Esophagus muscularis mucosa (tissue), 4 donors: Measurements from ENCODE around the gene FFAR2. TPM values are rescaled to one million over a fixed set of nuclear protein-coding genes. Genes with fewer than 3 reads are reported as not detected.
"Not testable (repeated sequence)": the region's sequence is repeated elsewhere in the genome, so short reads cannot be mapped to it uniquely, and the experiment has no call there.

ENCODE experiments used
- DNase-seq: peaks from one replicate; pipeline ENCODE4 v3.0.0-alpha.2; 2017; ENCODE audit errors: extremely low spot score
- H3K27ac ChIP-seq, 4 donors: fragments of 200-600 bp; sonication (generic); replicated peaks in 1 of 4; 1 replicate in 3 of 4; 2 replicates in 1 of 4; pipeline ENCODE4 v1.5.1; 2016 to 2019; ENCODE audit warnings: mild to moderate bottlenecking in 1 of 4
- H3K27me3 ChIP-seq, 4 donors: fragments of 200-600 bp; sonication (generic); one replicate each; pipeline versions ENCODE4 v1.5.1 to v1.6.0; 2016 to 2019
- H3K36me3 ChIP-seq, 4 donors: fragments of 200-600 bp; sonication (generic); one replicate each; pipeline ENCODE4 v1.5.1; 2016 to 2019
- H3K4me1 ChIP-seq, 4 donors: fragments of 200-600 bp; sonication (generic); one replicate each; pipeline ENCODE4 v1.5.1; 2016 to 2019
- H3K4me3 ChIP-seq, 4 donors: fragments of 200-600 bp; sonication (generic); 1 replicate in 2 of 4; 2 replicates in 2 of 4; pipeline ENCODE4 v1.5.1; 2016 to 2019; ENCODE audit warnings: mild to moderate bottlenecking in 4 of 4, moderate library complexity in 1 of 4
- H3K9me3 ChIP-seq, 4 donors: fragments of 200-600 bp; sonication (generic); 1 replicate in 3 of 4; 2 replicates in 1 of 4; pipeline ENCODE4 v1.5.1; 2016 to 2019
- CTCF ChIP-seq, 3 experiments: fragments of 200-600 bp in 2 of 3; fragments of 450-650 bp in 1 of 3; sonication (generic) in 2 of 3; IDR thresholded peaks; one replicate each; pipeline ENCODE4 v1.5.1; 2017 to 2019; ENCODE audit warnings: antibody characterized with exemption in 3 of 3, mild to moderate bottlenecking in 2 of 3, moderate library complexity in 1 of 3
- EP300 ChIP-seq: sonication (generic); formaldehyde crosslinking; IDR thresholded peaks from one replicate; pipeline ENCODE4 v1.6.1; 2017; ENCODE audit warnings: antibody characterized with exemption
- POLR2A ChIP-seq: fragments of 450-650 bp; IDR thresholded peaks from one replicate; pipeline ENCODE4 v1.6.1; 2017; ENCODE audit warnings: antibody characterized with exemption, moderate library complexity, mild to moderate bottlenecking, low read depth
- POLR2AphosphoS5 ChIP-seq, 2 donors: sonication (generic); formaldehyde crosslinking; IDR thresholded peaks; one replicate each; pipeline ENCODE4 v1.6.1; 2017; ENCODE audit warnings: antibody characterized with exemption in 2 of 2
- WGBS: methylation state at CpG from one replicate; pipeline ENCODE4 v1.1.5; 2018; 5-methylcytosine and 5-hydroxymethylcytosine counted together
- intact Hi-C: fragments of 100-400 bp; cut with DNase I; formaldehyde crosslinking; loops from one replicate; pipeline ENCODE4 v1.15.1; 2023
- total RNA-seq, 4 donors: library from RNA; depleted of rRNA; stranded (reverse); fragments of >200 nt; gene quantifications; one replicate each; pipeline versions ENCODE4 v1.1.0 to v1.2.1, GENCODE V29; 2016

Gene FFAR2
- total RNA-seq, 4 donors from 2014 or later: 1.7 TPM; not detected in 3

- 94% methylated on average over 14 of the region's 14 CpGs for WGBS
- H3K9me3 ChIP-seq: no peaks in the 10 kb centered on the region
- no peak overlapping the region for H3K27ac ChIP-seq
- peaks cover 0 to 6% (median 0%) of the 10 kb centered on the region in 4 donors for H3K27me3 ChIP-seq
- DNase-seq: no peak
- H3K4me1 ChIP-seq: no peaks in the 10 kb centered on the region
- intact Hi-C loops: no loop called here
- H3K36me3 ChIP-seq: no peaks in the 10 kb centered on the region
- TF ChIP-seq EP300 (no peak), POLR2A (no peak), CTCF (IDR thresholded peaks at IDR 0.05) (no peak), POLR2AphosphoS5 (IDR thresholded peaks at IDR 0.05) (no peak)
- H3K4me3 ChIP-seq: no peak overlapping the region
These were observed 26.0 kb downstream of the FFAR2 start for GRCh38 chr19:35474104-35474503.

- H3K9me3 ChIP-seq, H3K27ac ChIP-seq, DNase-seq, H3K36me3 ChIP-seq, H3K4me3 ChIP-seq, H3K4me1 ChIP-seq, H3K27me3 ChIP-seq, intact Hi-C loops: not testable (repeated sequence)
- WGBS: 93% methylated on average over 7 of the region's 7 CpGs
These were observed 26.5 kb downstream of the FFAR2 start for GRCh38 chr19:35474594-35474993.

- WGBS: 58% methylated on average over 4 of the region's 4 CpGs
- no peak overlapping the region for H3K4me3 ChIP-seq
- intact Hi-C loops: no loop called here
- DNase-seq: no peak
- H3K36me3 ChIP-seq: no peaks in the 10 kb centered on the region
- H3K27me3 ChIP-seq: peaks cover 0 to 5% (median 0%) of the 10 kb centered on the region in 4 donors
- TF ChIP-seq EP300: no peak
- TF ChIP-seq CTCF (IDR thresholded peaks at IDR 0.05): no peak
- no peak for TF ChIP-seq POLR2AphosphoS5 (IDR thresholded peaks at IDR 0.05)
- no peak for TF ChIP-seq POLR2A
- no peaks in the 10 kb centered on the region for H3K9me3 ChIP-seq
- H3K4me1 ChIP-seq: no peaks in the 10 kb centered on the region
- H3K27ac ChIP-seq: no peak overlapping the region
These were observed 28.1 kb downstream of the FFAR2 start for GRCh38 chr19:35476149-35476548.

GRCh38 chr19:35478794-35479677, 31.0 kb downstream of the FFAR2 start:
- Histone ChIP-seq H3K4me3 (no peak overlapping the region), H3K27me3 (peaks cover 0 to 12% (median 0%) of the 10 kb centered on the region in 4 donors), H3K9me3 (no peaks in the 10 kb centered on the region), H3K27ac (no peak overlapping the region), H3K36me3 (no peaks in the 10 kb centered on the region), H3K4me1 (no peaks in the 10 kb centered on the region)
- DNase-seq: no peak
- TF ChIP-seq EP300 (no peak), POLR2AphosphoS5 (IDR thresholded peaks at IDR 0.05) (no peak), POLR2A (no peak), CTCF (IDR thresholded peaks at IDR 0.05) (no peak)
- intact Hi-C loops: no loop called here
- 79% methylated on average over 21 of the region's 21 CpGs for WGBS

- H3K4me1 ChIP-seq: no peaks in the 10 kb centered on the region
- intact Hi-C loops: no loop called here
- DNase-seq: no peak
- WGBS: 71% methylated on average over 5 of the region's 5 CpGs
- no peak overlapping the region for H3K27ac ChIP-seq
- no peak overlapping the region for H3K4me3 ChIP-seq
- TF ChIP-seq POLR2A (no peak), POLR2AphosphoS5 (IDR thresholded peaks at IDR 0.05) (no peak)
- H3K9me3 ChIP-seq: no peaks in the 10 kb centered on the region
- H3K27me3 ChIP-seq: peaks cover 0 to 11% (median 0%) of the 10 kb centered on the region in 4 donors
- H3K36me3 ChIP-seq: no peaks in the 10 kb centered on the region
These were observed 35.0 kb downstream of the FFAR2 start for GRCh38 chr19:35483089-35483488.
